SJCRH30 (cell line): ENCODE measurements around the gene CFAP97D2. TPM values are rescaled to one million over a fixed set of nuclear protein-coding genes. Genes with fewer than 3 reads are reported as not detected.
"Not testable (repeated sequence)": the region's sequence is repeated elsewhere in the genome, so short reads cannot be mapped to it uniquely, and the experiment has no call there.

Experiments used
- DNase-seq, 2 experiments: peaks; one replicate each; pipeline ENCODE4 v3.0.0-alpha.2; 2015 to 2020
- H3K27ac ChIP-seq: fragments of 250-450 bp; sonication (Bioruptor Pico); 2 replicates; pipeline ENCODE4 v1.5.1; 2020; ENCODE audit warnings: mild to moderate bottlenecking, moderate library complexity
- H3K27me3 ChIP-seq: fragments of 250-450 bp; sonication (Bioruptor Pico); 2 replicates; pipeline ENCODE4 v1.5.1; 2020; ENCODE audit warnings: mild to moderate bottlenecking, moderate library complexity
- H3K36me3 ChIP-seq: fragments of 250-450 bp; sonication (Bioruptor Pico); 2 replicates; pipeline ENCODE4 v1.5.1; 2020; ENCODE audit warnings: mild to moderate bottlenecking, moderate library complexity
- H3K4me1 ChIP-seq: fragments of 250-450 bp; sonication (Bioruptor Pico); 2 replicates; pipeline ENCODE4 v1.5.1; 2020; ENCODE audit warnings: mild to moderate bottlenecking, moderate library complexity
- H3K4me3 ChIP-seq: fragments of 250-450 bp; sonication (Bioruptor Pico); 2 replicates; pipeline ENCODE4 v1.5.1; 2020; ENCODE audit warnings: mild to moderate bottlenecking, moderate library complexity
- H3K9me3 ChIP-seq: fragments of 250-450 bp; sonication (Bioruptor Pico); replicated peaks from 2 replicates; pipeline ENCODE4 v1.5.1; 2020; ENCODE audit warnings: mild to moderate bottlenecking, moderate library complexity
- total RNA-seq: library from RNA; depleted of rRNA; stranded (reverse); fragments of >200 nt; shearing (Covaris generic); gene quantifications from 2 replicates; pipeline ENCODE4 v1.2.3, GENCODE V29; 2014

CFAP97D2 gene
- total RNA-seq, 1 experiment from 2014 or later: 0.71 TPM

DNA sequence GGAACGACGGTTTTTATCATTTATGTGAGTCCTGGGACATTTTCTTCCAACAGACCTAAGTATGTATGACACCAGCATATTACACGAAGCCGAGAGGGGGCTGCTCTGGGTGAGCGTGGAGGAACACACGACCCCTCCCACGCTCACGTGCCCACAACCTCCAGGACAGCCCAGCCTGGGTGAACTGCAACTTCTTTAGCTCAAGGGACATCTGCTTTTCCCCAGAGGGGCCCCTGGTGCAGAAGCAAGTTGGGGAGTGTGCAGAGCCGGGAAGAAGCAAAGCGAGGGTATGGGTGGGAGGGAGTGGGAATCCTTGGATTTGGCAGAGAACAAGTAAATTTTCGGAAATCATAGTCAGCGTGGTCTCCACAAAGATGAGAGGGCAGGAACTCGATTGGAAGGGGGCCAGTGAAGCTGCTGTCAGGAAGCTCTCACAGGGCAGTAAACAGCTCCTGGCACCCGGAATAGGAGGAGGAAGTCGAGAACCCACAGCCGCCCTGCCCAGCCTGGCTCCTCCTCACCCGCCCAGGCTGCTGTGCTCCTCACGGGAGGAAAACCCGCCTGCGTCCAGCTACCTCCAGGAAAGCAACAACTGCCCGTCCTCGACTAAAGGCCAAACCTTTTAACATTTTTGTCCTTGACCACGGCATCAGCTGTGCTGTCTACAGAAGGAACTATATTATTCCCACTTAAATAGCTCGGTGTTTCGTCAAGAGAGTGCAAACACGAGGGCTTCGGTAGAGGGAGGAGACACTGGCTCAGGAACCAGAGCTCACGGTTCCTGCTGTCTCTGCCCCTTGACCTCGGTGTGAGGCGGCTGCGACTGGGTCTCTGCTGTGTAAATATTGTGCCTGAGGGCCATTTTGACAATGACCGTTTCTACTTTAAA, 17.2 kb upstream of the CFAP97D2 start:
- Histone ChIP-seq H3K36me3 (no peaks in the 10 kb centered on the region), H3K4me3 (peak overlapping the region; percentile 37), H3K4me1 (no peaks in the 10 kb centered on the region), H3K9me3 (no peaks in the 10 kb centered on the region), H3K27me3 (no peaks in the 10 kb centered on the region), H3K27ac (no peak overlapping the region)
- peak; percentile 22 to 41 for DNase-seq

- no peak overlapping the region for H3K27ac ChIP-seq
- H3K36me3 ChIP-seq: no peaks in the 10 kb centered on the region
- H3K4me1 ChIP-seq: no peaks in the 10 kb centered on the region
- H3K9me3 ChIP-seq: no peaks in the 10 kb centered on the region
- no peak for DNase-seq
- peak overlapping the region; percentile 37 for H3K4me3 ChIP-seq
- no peaks in the 10 kb centered on the region for H3K27me3 ChIP-seq
Observed at GRCh38 chr13:114162533-114162922, 16.5 kb upstream of the CFAP97D2 start.

DNA sequence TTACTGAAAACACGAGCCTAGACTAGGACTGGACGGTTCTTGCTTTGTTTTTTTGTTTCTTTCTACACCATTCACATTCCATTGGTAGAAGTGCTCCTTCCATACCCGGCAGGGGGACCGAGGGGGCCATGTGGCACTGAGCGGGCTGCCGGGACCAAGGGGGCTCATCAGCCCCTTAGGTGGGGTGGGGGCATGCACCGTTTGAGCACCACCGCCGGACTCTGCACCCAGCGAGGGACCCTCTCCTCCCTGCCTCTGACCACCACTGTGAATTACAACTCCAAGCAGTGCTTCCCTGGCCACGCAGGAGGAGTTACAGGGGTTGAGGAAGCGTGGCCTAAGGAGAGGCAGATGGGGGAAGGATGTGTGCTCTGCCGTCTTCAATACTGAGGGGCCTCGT, 15.0 kb upstream of the CFAP97D2 start:
- H3K36me3 ChIP-seq: no peaks in the 10 kb centered on the region
- no peaks in the 10 kb centered on the region for H3K4me1 ChIP-seq
- H3K27me3 ChIP-seq: no peaks in the 10 kb centered on the region
- H3K9me3 ChIP-seq: no peaks in the 10 kb centered on the region
- H3K27ac ChIP-seq: no peak overlapping the region
- DNase-seq: no peak
- no peak overlapping the region for H3K4me3 ChIP-seq

GRCh38 chr13:114164681-114165429, 14.2 kb upstream of the CFAP97D2 start:
- Histone ChIP-seq H3K4me1 (no peaks in the 10 kb centered on the region), H3K9me3 (no peaks in the 10 kb centered on the region), H3K4me3 (no peak overlapping the region), H3K36me3 (no peaks in the 10 kb centered on the region), H3K27me3 (no peaks in the 10 kb centered on the region), H3K27ac (no peak overlapping the region)
- no peak for DNase-seq

DNA sequence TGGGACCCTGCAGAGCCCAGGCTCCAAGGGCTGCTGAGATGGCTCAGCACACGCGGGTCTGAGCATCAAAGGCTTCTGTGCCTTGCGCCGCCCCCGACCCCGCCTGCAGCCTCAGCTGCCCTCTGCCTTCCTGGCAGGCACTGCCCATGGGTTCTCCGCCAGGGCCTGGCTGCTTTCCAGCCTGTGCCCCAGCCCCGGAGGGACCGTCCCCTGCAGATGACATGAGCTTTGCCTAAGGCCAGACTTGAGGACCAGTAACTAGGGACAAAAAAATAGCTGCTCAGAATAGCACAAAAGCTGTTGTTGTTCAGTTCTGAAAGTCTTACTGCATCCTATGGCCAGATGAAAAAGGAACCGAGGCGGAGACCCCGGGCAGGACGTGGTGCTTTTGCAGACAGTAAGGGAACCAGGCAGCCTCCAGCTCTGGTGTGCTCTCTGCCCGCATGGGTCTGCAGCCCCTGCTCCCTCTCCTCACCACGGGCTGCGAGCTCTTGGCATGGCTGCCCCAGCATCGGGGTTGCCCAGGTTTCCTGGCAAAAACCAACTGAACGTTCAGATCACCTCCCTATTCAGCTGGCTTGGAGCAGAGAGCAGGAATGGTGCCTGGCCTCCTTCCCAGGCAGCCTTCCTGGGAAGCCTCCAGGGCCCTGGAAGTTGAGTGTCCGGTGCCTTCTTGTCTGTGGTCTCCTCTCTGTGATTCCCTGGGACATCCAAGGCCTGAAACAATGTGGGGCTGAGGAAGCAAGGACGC, 12.5 kb upstream of the CFAP97D2 start:
- Histone ChIP-seq H3K27me3 (no peaks in the 10 kb centered on the region), H3K36me3 (no peaks in the 10 kb centered on the region), H3K4me1 (no peaks in the 10 kb centered on the region), H3K4me3 (no peak overlapping the region), H3K27ac (no peak overlapping the region), H3K9me3 (0 out of 2 replicates have a peak, but pooled peaks cover 2% of the 10 kb centered on the region)
- DNase-seq: no peak

GRCh38 chr13:114167426-114167825, 11.6 kb upstream of the CFAP97D2 start:
- Histone ChIP-seq H3K4me1 (no peaks in the 10 kb centered on the region), H3K4me3 (no peak overlapping the region), H3K27me3 (no peaks in the 10 kb centered on the region), H3K27ac (no peak overlapping the region), H3K36me3 (no peaks in the 10 kb centered on the region), H3K9me3 (0 out of 2 replicates have a peak, but pooled peaks cover 2% of the 10 kb centered on the region)
- no peak for DNase-seq

DNA sequence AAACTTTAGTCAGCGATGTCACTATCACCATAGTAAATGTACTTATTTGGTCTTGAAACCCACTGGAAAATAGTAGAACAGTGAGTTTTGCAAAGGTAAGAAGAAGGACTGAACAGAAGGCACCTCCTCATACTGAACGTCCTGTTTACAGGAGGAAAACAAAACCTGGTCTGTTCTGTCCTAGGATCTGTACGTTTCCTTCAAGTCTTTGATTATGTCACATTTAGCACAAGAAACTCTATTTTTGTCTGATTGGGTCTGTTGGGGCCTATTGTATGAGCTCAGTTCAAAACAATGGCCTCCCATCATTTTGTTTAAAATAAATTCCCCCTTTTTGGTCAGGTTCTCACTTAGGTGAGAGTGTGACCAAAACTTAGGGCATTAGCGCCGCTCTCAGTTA, 11.2 kb upstream of the CFAP97D2 start:
- H3K27ac ChIP-seq: no peak overlapping the region
- H3K4me1 ChIP-seq: no peaks in the 10 kb centered on the region
- H3K36me3 ChIP-seq: no peaks in the 10 kb centered on the region
- no peak overlapping the region for H3K4me3 ChIP-seq
- no peaks in the 10 kb centered on the region for H3K27me3 ChIP-seq
- 0 out of 2 replicates have a peak, but pooled peaks cover 5% of the 10 kb centered on the region for H3K9me3 ChIP-seq
- no peak for DNase-seq

DNA sequence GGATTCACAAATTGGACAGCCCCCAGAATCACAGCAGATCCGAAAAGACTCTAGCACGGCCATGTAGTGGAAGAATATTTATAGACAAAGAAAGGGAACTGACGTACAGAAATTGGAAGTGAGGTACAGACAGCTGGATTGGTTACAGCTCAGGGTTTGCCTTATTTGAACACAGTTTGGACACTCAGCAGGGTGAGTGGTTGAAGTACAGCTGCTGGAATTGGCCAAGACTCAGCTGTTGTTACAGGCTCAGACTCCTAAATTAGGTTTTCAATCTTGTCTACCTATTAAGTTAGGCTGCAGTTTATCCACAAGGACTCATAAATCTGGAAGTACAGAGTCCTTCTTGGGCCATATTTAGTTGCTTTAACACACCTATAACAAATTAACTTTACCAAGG, 5.8 kb upstream of the CFAP97D2 start:
- H3K4me3 ChIP-seq: no peak overlapping the region
- DNase-seq: peak in 1 of 2 experiments; percentile 36
- H3K36me3 ChIP-seq: no peaks in the 10 kb centered on the region
- H3K27ac ChIP-seq: peak overlapping the region; percentile 62
- no peaks in the 10 kb centered on the region for H3K27me3 ChIP-seq
- H3K4me1 ChIP-seq: peaks cover 15% of the 10 kb centered on the region
- 0 out of 2 replicates have a peak, but pooled peaks cover 11% of the 10 kb centered on the region for H3K9me3 ChIP-seq

DNA sequence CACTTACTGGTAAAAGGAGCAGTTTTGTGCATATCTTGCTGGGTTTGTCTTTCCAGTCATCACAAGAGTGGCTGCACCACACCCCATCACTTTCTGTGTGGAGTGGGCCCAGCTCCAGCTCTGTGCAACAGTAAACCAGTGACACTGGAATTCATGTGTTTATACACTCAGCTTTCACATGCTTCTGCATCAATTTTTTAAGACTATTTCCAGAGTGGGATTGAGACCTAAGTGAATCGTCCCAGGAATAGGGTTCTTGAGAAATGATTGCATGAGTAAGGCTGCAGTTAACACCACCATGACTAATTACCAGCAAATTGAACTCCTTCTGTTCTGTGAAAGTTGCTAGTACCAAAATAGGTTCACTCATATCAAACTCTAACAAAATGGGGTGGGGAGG, 5.3 kb upstream of the CFAP97D2 start:
- Histone ChIP-seq H3K27me3 (no peaks in the 10 kb centered on the region), H3K9me3 (0 out of 2 replicates have a peak, but pooled peaks cover 11% of the 10 kb centered on the region), H3K36me3 (no peaks in the 10 kb centered on the region), H3K4me3 (no peak overlapping the region), H3K27ac (peak overlapping the region; percentile 62), H3K4me1 (peaks cover 15% of the 10 kb centered on the region)
- peak in 1 of 2 experiments; percentile 32 for DNase-seq

- 0 out of 2 replicates have a peak, but pooled peaks cover 11% of the 10 kb centered on the region for H3K9me3 ChIP-seq
- H3K4me3 ChIP-seq: no peak overlapping the region
- H3K4me1 ChIP-seq: peaks cover 15% of the 10 kb centered on the region
- no peak for DNase-seq
- no peaks in the 10 kb centered on the region for H3K36me3 ChIP-seq
- peak overlapping the region; percentile 62 for H3K27ac ChIP-seq
- H3K27me3 ChIP-seq: no peaks in the 10 kb centered on the region
Observed at GRCh38 chr13:114174529-114174961, 4.5 kb upstream of the CFAP97D2 start.

GRCh38 chr13:114176359-114176902, 2.6 kb upstream of the CFAP97D2 start:
- H3K36me3 ChIP-seq, H3K9me3 ChIP-seq, H3K4me3 ChIP-seq, H3K27ac ChIP-seq, H3K27me3 ChIP-seq, DNase-seq: not testable (repeated sequence)
- H3K4me1 ChIP-seq: peaks cover 15% of the 10 kb centered on the region

DNA sequence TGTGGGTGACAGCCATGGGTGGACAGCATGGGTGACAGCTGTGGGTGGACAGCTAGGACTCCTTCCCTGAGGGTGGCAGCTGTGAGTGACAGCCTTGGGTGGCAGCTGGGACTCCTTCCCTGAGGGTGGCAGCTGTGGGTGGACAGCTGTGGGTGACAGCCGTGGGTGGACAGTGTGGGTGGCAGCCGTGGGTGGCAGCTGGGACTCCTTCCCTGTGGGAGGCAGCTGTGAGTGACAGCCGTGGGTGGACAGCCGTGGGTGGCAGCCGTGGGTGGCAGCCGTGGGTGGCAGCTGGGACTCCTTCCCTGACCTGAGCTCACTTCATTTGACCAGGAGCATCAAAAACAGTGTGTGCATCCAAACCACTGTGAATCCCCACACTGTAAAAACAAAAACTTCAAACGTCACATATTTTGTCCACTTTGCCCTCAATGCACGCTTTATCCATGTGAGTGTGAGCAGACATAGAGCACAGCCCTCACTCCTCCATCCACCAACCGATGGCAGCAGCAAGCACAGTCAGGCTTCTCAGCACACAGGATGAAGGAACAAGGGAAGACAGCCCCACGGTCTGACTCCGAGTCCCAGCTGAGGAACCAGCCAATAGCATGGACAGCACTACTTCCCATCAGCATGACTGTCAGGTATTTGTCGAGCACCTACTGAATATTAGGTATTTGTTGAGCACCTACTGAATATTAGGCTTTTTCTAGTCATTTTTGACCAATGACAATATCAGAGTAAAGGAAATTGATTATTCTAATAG, 1.6 kb upstream of the CFAP97D2 start:
- Histone ChIP-seq H3K4me1 (peaks cover 15% of the 10 kb centered on the region), H3K27ac (no peak overlapping the region), H3K36me3 (no peaks in the 10 kb centered on the region), H3K27me3 (no peaks in the 10 kb centered on the region), H3K9me3 (0 out of 2 replicates have a peak, but pooled peaks cover 9% of the 10 kb centered on the region), H3K4me3 (no peak overlapping the region)
- peak; percentile 35 to 51 for DNase-seq

DNA sequence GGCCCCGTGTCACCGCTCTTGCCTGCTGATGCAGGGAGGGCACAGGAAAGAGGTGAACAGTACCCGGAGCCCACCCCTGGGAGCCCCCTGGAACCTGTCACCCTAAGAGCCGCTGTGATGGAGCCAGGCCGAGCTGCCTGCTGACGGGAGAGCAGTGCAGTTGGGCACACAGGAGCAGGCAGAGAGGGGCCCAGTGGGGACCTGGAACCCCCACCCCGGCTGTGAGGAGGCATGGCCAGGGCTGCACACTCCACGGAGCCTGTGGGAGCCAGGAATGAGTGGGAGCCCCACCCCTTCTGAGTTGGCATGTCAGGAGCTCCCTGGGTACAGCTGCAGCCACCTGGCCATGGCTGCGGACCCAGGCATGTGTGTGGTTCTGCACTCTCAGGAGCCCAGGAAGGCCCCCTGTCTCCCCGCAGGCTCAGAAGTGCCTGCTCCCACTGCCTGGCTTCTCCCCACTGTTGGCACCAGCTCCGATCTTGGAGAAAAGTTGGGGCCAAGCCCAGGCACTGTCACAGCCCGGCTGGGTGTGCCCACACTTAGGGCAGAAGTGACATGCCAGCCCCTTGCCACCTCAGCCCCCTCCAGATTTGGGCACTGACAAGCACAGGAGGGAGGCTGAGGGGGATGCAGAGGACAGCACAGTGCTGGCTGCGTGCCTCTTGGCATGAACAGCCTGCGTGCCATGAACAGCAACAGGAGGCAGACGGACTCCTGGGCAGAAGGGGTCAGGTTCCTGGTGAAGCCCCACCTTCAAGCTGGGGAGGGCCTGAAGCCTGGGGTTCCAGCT, 6.3 kb downstream of the CFAP97D2 start:
- H3K4me1 ChIP-seq: no peaks in the 10 kb centered on the region

More for the DNA sequence above, 6.3 kb downstream of the CFAP97D2 start:
- H3K4me3 ChIP-seq: no peak overlapping the region
- peaks cover 3% of the 10 kb centered on the region; the same call in 1 of the 2 replicates for H3K9me3 ChIP-seq
- H3K27ac ChIP-seq: no peak overlapping the region
- no peaks in the 10 kb centered on the region for H3K27me3 ChIP-seq
- H3K36me3 ChIP-seq: no peaks in the 10 kb centered on the region
- DNase-seq: no peak
